NB4 (cell line): Measurements from ENCODE around the gene KAT8.

Source experiments
- DNase-seq: peaks from one replicate; pipeline ENCODE4 v3.0.0; 2010; ENCODE audit warnings: low read depth
- H3K4me3 ChIP-seq: one replicate; pipeline ENCODE4 v1.5.1; 2011; ENCODE audit warnings: mild to moderate bottlenecking, low read depth, low read length, moderate library complexity
- CTCF ChIP-seq: IDR thresholded peaks from one replicate; pipeline ENCODE4 v1.5.1; 2012; ENCODE audit warnings: low read depth, low read length
- MAX ChIP-seq: IDR thresholded peaks from 2 replicates; pipeline ENCODE4 v1.6.1; 2011; ENCODE audit warnings: low read depth, low read length
- MYC ChIP-seq: IDR thresholded peaks from 2 replicates; pipeline ENCODE4 v1.6.1; 2011; ENCODE audit warnings: low read depth, low read length
- POLR2A ChIP-seq: IDR thresholded peaks from 2 replicates; pipeline ENCODE4 v1.6.1; 2011; ENCODE audit warnings: mild to moderate bottlenecking; ENCODE audit not compliant: insufficient read length; ENCODE audit errors: extremely low read depth

KAT8 gene

GRCh38 chr16:31109622-31110021, 7.8 kb upstream of the KAT8 start:
- no peak for DNase-seq
- TF ChIP-seq MYC, result no peak
- TF ChIP-seq MAX, result no peak
- TF ChIP-seq CTCF, result no peak
- no peak for TF ChIP-seq POLR2A
- H3K4me3 ChIP-seq, result no peak overlapping the region

- no peak overlapping the region for H3K4me3 ChIP-seq
- TF ChIP-seq CTCF, result no peak
- no peak for TF ChIP-seq POLR2A
- no peak for TF ChIP-seq MYC
- TF ChIP-seq MAX, result no peak
- DNase-seq, result no peak
Observed at GRCh38 chr16:31110106-31111034, 7.1 kb upstream of the KAT8 start.

- TF ChIP-seq MYC, result no peak
- no peak for TF ChIP-seq CTCF
- no peak for TF ChIP-seq MAX
- no peak for TF ChIP-seq POLR2A
- DNase-seq, result no peak
- H3K4me3 ChIP-seq, result no peak overlapping the region
Observed at GRCh38 chr16:31111881-31112466, 5.5 kb upstream of the KAT8 start.

GRCh38 chr16:31112711-31113110, 4.8 kb upstream of the KAT8 start:
- TF ChIP-seq POLR2A (no peak), CTCF (no peak), MAX (no peak), MYC (no peak)
- no peak for DNase-seq
- H3K4me3 ChIP-seq, result no peak overlapping the region

GRCh38 chr16:31113121-31114120, 4.0 kb upstream of the KAT8 start:
- TF ChIP-seq POLR2A (no peak), MAX (peak; percentile 3; the same call in 1 of the 2 replicates)
- no peak overlapping the region for H3K4me3 ChIP-seq
- peak; percentile 67 for DNase-seq
